Liver (tissue), 3 donors: ENCODE results near the gene MAMDC2.

ENCODE experiments used
- ATF3 ChIP-seq: IDR thresholded peaks from 2 replicates; pipeline ENCODE4 v1.6.1; 2016; ENCODE audit warnings: antibody characterized with exemption
- FOXA2 ChIP-seq: IDR thresholded peaks from 2 replicates; pipeline ENCODE4 v1.6.1; 2016; ENCODE audit warnings: antibody characterized with exemption
- GABPA ChIP-seq, 2 donors: IDR thresholded peaks in 1 of 2; conservative IDR thresholded peaks in 1 of 2; 2 replicates each; pipeline ENCODE4 v1.6.1; 2016; ENCODE audit warnings: antibody characterized with exemption in 2 of 2, mild to moderate bottlenecking in 1 of 2, moderate library complexity in 1 of 2
- HNF4A ChIP-seq, 2 donors: conservative IDR thresholded peaks; 2 replicates each; pipeline ENCODE4 v1.6.1; 2016; ENCODE audit warnings: antibody characterized with exemption in 2 of 2, mild to moderate bottlenecking in 2 of 2
- MAX ChIP-seq: IDR thresholded peaks from 2 replicates; pipeline ENCODE4 v1.6.1; 2016; ENCODE audit warnings: antibody characterized with exemption
- RAD21 ChIP-seq, 2 donors: IDR thresholded peaks; 2 replicates each; pipeline ENCODE4 v1.6.1; 2016; ENCODE audit warnings: antibody characterized with exemption in 2 of 2, mild to moderate bottlenecking in 2 of 2
- RXRA ChIP-seq, 2 donors: IDR thresholded peaks; 2 replicates each; pipeline ENCODE4 v1.6.1; 2017 to 2018; ENCODE audit warnings: antibody characterized with exemption in 2 of 2, mild to moderate bottlenecking in 1 of 2
- SP1 ChIP-seq: IDR thresholded peaks from 2 replicates; pipeline ENCODE4 v1.6.1; 2018; ENCODE audit warnings: antibody characterized with exemption, mild to moderate bottlenecking
- TAF1 ChIP-seq: conservative IDR thresholded peaks from 2 replicates; pipeline ENCODE4 v1.6.1; 2016; ENCODE audit warnings: antibody characterized with exemption, mild to moderate bottlenecking
- TF ChIP-seq, protein P1 (sequence below): fragments of 150-350 bp; IDR thresholded peaks from 2 replicates; pipeline ENCODE4 v1.5.1; 2017; ENCODE audit warnings: improper control_type of control experiment, low read depth, low read length; ENCODE audit not compliant: missing input control
- TF ChIP-seq, protein P2 (sequence below): IDR thresholded peaks from 2 replicates; pipeline ENCODE4 v1.6.1; 2016; ENCODE audit warnings: antibody characterized with exemption
- donor health status: healthy.
- donor health status: healthy.

DNA sequence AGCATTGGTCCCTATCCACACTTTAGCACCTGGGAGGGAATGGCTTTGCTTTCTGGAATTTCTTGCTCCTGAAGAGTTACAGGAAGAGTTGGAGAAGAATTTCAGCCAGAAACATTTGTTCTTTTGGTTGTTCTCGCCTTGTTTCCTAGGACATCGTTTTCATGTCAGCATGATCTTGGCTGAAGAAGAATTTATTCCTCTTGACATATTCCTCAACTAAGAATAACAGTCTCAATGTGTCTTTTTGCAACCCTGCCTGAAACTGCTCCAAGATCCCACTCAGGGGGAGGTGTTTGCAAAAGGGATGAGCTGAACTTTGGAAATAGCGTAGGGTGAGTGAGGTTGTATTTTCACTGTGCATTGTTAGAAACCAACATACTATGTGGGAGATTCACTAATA is 26.1 kb downstream of the MAMDC2 start:
- TF ChIP-seq, protein P1, sequence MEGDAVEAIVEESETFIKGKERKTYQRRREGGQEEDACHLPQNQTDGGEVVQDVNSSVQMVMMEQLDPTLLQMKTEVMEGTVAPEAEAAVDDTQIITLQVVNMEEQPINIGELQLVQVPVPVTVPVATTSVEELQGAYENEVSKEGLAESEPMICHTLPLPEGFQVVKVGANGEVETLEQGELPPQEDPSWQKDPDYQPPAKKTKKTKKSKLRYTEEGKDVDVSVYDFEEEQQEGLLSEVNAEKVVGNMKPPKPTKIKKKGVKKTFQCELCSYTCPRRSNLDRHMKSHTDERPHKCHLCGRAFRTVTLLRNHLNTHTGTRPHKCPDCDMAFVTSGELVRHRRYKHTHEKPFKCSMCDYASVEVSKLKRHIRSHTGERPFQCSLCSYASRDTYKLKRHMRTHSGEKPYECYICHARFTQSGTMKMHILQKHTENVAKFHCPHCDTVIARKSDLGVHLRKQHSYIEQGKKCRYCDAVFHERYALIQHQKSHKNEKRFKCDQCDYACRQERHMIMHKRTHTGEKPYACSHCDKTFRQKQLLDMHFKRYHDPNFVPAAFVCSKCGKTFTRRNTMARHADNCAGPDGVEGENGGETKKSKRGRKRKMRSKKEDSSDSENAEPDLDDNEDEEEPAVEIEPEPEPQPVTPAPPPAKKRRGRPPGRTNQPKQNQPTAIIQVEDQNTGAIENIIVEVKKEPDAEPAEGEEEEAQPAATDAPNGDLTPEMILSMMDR = no peak
- no peak for TF ChIP-seq MAX
- no peak for TF ChIP-seq GABPA (IDR thresholded peaks at IDR 0.05 in 1 of 2, conservative IDR thresholded peaks at IDR 0.05 in 1 of 2)
- TF ChIP-seq ATF3 = no peak
- no peak for TF ChIP-seq TAF1
- TF ChIP-seq RAD21 (IDR thresholded peaks at IDR 0.05) = no peak
- no peak for TF ChIP-seq FOXA2
- TF ChIP-seq, protein P2, sequence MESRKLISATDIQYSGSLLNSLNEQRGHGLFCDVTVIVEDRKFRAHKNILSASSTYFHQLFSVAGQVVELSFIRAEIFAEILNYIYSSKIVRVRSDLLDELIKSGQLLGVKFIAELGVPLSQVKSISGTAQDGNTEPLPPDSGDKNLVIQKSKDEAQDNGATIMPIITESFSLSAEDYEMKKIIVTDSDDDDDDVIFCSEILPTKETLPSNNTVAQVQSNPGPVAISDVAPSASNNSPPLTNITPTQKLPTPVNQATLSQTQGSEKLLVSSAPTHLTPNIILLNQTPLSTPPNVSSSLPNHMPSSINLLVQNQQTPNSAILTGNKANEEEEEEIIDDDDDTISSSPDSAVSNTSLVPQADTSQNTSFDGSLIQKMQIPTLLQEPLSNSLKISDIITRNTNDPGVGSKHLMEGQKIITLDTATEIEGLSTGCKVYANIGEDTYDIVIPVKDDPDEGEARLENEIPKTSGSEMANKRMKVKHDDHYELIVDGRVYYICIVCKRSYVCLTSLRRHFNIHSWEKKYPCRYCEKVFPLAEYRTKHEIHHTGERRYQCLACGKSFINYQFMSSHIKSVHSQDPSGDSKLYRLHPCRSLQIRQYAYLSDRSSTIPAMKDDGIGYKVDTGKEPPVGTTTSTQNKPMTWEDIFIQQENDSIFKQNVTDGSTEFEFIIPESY = no peak
- no peak for TF ChIP-seq SP1
- TF ChIP-seq RXRA (IDR thresholded peaks at IDR 0.05) = no peak
- TF ChIP-seq HNF4A (conservative IDR thresholded peaks at IDR 0.05) = no peak
